NCI-H128 (cell line): ENCODE measurements around the gene IGF1R.

Experiments used
- DNase-seq: peaks from one replicate; lab custom pipeline; 2025; ENCODE audit not compliant: unreplicated experiment; lab: John Stamatoyannopoulos, UW

IGF1R gene

DNA sequence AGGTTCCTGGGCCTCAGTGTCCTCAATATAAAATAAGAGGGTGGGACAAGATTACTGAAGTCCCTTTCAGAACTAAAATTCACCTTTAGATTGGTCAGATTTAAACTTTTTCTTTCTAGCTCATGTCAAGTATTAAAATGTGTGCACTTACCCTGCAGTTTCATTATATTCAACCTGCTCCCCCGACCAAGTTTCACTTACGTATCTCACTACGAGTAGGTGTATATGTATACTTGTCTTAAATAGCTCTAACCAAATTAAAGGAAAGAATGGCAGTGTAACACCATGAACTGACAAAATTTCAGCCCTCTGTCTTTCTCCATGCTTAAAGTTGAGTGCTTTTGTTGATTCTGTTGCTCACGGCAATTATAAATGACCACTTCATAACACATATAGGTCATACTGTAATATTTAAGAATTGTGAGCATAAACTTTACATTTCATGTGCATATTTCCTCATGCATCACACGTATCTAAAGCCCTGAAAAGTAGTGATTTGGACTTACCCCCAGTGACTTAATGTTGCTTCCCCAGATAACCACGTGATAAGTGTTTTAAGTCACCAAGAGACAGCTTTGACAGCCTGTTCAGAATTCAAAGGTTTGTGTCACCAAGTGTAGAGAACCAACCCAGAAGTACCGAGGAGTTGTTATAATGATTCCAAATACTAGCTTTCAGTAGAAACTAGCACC, 289.2 kb downstream of the IGF1R start:
- DNase-seq: no peak

DNA sequence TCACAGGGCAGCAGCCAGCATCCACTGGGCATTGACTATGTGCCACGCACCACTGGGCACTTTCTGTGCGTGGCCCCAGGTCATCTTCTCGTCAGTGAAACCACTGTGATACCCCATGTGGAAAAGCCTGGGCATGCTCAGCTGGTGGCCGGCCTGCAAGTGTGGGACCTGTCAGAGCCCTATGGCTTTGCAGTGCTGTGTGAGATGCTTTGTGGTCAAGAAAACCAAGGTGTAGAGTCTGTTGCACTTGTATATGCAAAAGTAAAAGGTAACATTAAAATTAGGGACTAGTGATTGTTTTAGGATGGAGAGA, 289.7 kb downstream of the IGF1R start:
- DNase-seq: no peak

DNA sequence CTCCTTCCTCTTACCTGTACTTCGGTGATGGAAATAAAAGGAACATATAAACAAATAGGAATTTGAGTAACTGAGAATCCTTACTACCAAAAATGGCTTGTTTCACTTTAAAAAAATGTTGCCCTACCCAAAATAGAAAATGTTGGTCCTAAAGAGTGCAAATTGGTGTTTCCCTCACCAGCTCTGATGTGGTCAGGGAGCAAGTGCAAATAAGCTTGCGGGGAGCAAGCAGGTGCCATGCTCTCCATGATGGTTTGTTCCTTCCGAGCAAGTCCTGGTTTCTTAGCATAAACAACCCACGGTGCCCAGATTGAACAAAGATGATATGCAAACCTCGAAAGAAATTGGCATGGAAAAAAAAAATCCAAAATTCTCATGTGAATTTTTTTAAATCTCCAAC, 290.5 kb downstream of the IGF1R start:
- no peak for DNase-seq

DNA sequence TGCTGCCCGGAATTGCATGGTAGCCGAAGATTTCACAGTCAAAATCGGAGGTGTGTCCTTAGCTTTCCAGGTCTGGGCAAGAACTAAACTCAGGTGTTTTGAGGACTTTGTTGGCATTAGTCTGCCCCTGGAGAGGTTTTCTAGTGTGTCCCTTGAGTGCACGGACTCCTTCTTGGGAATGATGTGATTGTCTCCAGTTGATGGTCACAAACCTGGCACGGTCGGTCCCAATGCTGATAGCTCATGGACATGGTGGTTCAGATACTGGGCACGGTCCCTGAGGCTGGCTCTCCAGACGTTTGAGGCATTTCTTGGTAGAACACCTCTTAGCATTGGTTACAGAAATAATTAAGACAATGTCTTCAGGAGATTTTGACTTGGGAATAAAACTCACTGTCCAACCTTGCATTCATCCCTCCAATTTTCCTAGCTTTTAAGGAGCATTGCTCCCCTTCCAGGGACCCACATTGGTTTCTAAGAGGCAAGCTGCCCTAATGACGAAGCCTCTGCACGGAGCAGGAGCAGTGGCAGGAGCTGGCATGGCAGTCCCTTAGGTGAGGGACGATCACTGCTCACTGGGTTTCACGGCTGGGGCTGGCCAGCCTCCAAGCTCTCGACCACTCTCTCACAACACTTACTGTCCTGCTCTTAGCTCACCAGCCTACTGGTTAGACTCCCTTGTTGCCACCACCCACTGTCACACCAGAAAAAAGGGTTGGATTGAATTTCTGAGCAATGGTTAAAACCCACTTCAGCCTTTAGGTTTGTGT, 291.2 kb downstream of the IGF1R start:
- no peak for DNase-seq

DNA sequence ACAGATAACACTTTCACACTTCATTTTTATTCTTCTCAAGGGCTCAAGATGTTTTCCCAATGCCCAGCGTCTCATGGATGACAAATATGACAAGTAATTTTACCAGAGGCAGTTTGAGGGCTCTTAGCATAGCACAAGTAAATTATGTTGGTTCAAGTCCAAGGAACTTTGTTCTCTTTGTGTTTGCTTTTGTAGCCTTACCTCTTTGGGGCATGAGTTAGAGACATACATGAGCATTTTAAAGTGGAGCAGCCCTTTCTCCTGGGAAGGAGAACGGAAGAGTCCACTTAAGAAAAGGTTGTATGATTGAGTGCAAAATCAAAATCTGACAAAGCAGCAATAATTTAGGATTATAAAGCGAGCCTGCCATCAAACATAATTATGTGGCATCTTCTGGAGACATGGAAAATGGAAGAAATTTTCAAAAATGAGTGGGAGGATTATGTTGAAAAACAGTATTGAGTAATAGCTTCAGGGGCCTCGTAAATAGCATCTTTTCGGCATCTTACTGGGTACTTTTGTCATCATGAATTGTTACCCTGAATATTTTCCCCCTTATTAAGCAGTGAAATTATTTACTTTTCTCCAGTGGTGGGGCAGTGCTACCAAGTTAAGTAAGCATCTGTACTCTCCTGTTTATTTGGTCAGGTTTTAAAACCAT, 293.4 kb downstream of the IGF1R start:
- no peak for DNase-seq

DNA sequence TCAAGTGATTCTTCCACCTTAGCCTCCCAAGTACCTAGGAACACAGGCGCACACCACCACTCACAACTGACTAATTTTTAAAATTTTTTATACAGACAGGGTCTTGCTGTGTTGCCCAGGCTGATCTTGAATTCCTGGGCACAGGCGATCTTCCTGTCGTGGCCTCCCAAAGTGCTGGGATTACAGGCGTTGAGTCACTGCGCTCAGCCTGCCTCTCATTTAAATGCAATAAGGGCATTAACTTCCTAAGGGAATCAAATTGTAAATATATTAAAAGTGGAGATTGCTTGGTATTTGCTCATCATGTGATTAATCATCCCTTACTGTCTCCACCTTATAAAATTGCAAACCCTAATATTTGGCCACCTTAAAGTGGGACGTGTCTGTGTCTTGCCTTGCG, 294.1 kb downstream of the IGF1R start:
- no peak for DNase-seq

DNA sequence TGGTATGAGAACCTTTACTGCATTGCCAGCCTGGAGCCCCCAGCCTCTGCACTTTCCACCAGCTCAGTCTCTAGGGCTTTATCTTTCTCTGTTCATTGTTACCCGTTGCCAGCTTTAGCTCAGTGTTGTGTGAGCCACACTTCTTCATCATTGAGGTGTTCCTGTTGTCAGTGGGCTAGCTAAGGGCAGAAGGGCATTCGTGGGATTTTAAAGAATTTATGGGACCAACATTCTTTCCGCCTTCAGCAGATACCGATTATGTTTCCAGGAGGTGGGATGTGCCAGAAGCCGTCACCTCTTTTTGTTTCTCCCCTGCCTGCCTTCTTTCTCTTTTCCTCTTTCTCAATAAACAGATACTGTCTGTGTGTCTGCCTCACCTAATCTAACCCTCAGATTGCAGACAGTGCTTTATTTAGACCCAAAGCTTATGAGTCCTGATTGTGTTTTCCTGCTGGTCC, 294.7 kb downstream of the IGF1R start:
- no peak for DNase-seq

DNA sequence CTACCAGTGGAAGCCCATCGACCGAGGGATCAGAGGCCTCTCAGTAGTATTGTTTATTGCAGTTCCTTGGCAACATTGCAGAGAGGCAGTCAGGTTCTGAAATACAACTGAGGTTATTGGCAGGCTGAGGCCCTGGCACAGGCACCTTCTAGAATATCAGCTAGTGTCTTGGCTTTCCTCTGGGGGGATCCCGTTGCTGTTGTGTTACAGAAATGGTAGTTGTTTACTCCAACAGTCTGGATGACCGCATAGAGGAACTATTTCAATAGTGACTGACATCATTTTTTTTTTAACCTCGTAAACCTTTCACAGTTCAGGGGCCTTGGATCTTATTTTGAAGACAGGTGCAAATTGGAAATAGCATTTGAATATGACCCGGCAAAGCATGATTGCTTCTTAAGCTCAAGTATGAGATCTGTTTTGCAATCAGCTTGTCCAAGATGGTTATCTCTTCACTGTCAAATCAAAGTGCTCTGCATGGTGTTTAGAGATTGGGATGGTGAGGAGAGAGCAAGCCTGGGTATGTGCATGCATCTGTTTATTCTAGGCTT, 295.3 kb downstream of the IGF1R start:
- no peak for DNase-seq

DNA sequence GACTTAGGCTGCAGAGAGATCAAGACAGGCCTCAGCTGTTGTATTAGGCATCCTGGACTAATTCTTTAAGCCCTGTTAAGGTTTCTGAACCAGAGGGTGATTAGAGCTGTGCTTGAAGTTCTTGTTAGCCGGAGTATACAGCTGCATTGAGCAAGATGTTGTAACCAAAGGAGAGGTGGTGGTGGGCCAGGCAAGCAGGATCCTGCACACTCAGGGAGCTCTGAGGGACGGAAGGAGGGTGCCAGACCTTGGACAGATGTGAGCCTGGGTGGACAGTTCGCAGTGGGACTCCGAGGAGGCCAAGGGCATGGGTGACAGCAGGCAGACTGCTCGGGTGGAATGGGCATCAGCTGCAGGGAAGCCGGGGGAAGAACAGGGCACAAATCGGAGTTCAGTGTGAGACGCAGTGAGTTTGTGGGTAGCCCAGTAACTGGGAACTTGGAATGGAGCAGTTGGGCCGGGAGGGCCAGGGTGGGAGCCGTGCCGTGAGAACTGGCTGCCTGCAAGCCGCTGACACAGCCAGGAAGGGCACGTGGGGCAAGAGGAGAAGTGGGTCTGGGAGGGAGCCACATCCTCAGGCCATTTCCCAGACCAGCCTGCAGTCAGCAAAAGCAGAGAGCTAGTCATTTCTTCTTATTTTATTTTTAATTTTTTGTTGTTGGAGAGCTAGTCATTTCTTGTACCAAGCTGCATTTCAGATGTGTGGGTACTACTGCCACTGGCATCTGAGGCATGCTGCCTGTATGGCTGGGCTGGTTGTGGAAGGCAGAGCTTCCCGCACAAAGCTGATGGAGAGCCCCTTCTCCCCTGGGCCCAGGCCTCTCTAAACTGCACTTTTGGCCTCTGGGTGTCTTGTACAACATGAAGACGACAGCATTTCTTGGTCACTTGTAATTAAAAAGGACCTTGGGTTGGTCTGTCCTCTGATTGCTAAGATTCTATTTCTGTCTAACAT, 298.2 kb downstream of the IGF1R start:
- no peak for DNase-seq

DNA sequence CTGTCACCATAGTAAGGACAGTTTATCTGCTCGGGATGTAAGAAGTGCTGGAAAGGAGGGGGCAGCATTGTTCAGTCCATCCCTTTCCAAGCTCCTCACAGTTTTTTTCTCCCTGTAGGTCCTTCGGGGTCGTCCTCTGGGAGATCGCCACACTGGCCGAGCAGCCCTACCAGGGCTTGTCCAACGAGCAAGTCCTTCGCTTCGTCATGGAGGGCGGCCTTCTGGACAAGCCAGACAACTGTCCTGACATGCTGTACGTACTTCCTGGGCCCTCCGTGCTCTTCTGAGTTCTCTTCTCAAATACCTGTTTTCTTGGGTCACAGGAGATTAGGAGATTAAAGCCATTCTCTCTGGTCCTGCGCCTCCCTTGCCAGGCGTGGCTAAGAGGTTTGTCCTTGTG, 300.1 kb downstream of the IGF1R start:
- DNase-seq: no peak

DNA sequence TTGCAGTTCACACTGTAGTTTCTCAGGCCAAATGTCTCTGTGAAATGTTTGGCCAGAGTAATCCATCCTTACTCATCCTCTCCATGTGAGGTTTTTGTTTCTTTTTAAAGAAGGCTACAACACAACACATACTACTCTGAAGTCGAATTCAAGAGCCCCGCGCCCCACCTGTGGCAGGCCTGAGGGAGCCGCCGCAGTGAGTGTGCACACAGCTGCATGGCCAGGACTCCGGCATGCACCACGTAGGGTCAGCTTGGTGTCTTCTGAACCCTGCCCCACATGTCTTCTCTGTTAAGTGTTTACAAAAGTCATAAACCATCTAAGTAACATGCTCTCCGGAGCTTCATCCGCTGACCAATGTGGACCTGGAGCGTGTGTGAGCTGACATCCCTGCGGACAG, 300.6 kb downstream of the IGF1R start:
- DNase-seq: no peak

DNA sequence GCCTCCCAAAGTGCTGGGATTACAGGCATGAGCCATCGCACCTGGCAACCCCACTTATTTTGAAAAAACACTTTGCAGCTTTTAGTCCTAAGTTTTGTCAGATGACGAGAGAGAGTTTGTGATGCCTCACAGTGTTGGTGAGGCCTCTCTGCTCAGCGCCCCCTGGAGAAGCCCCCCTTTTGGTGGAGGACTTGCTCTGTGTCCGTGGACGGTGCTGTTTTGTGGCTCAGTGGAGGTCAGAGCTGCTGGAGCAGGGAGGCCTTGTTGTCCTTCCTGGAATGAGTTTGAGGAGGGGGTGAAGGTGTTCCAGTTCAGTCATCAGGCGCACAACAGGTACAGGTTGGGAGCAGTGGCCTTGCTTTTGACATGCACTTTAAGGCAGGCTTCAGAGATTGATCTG, 301.3 kb downstream of the IGF1R start:
- no peak for DNase-seq

DNA sequence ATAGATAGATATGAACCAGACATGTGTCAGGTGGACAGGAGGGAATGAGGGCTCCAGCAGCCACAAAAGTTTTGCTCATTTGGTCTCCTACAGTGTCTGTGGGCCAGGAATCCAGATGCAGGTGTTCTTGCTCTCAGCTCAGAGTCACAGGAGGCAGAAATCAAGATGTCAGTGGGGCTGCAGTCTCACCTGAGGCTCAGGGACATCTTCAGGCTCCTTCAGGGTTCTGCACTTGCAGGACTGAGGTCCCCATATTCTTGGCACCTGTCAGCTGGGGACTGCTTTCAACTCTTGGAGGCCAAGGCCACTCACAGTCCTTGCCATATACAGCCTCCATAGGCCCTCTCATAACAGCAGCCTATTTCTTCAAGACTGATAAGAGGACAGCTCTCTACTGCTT, 301.9 kb downstream of the IGF1R start:
- no peak for DNase-seq

DNA sequence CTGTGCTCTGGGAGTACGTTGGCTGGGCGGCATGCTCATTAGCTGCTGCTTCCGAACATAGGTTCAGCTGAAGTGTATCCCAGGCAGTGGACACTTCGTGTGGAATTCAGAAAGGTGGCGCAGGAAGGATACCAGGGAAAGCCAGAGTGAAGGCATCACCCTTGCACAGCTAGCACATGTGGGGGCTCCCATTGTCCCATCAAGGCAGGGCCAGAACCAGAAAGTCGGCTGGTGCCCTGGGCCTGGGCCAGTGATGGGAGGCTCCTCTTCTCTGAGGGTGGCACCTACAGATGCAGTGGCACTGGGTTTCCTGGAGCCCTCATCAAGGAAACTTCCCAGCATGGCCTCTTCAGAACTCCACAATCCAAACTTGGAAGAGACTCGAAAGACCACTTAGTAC, 302.7 kb downstream of the IGF1R start:
- no peak for DNase-seq

DNA sequence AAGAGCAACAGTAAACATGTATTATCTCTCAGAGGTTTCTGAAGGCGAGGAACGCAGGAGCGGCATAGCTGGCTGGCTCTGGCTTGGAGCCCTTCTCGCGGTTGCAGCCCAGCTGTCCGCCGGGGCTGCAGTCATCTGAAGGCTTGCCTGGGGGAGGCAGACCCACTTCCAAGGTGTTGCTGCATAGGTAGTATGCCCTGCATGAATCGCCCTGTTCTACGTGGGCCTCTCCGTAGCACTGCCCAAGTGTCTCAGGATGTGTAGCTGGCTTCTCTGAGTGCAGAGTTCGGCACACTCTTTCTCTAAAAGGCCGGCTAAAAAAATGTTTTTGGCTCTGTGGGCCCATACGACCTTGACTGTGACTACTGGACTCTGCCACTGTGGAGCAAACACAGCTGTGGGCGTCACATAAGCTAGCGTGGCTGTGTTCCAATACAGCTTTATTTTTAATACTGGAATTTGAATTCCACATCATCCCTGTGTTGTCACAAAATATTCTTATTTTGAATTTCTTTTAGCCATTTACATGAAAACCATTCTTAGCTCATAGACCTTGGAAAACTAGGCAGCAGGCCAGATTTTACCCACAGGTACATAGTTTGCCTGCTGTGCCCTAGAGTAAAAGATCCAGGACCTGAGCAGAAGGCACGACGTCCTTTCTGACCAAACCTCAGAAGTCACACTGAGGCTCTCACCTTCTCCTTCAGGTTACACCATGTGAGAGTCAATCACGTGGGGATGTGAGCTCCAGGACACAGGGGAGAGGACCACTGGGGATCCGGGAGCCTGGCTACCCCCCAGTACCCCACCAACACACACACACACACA, 303.4 kb downstream of the IGF1R start:
- DNase-seq: no peak

DNA sequence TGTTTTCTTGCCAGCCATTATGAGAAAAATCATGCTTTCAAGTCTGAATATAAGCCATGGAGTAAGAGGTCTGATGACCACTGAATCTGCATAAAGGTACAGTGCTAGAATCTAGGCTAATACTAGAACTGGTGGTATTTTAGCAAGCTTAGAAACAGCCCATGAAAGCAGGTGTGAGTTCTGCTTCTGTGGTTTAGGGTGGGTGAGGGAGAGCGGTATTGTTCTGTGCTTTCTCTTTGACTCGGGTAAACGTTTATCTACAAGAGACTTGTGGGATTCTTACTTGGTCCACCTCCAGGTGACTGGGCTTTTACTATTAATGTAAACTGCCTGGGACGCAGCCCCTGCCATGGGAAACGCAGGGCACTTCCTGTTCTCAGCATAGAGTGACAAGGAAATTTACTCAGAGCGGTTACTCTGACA, 304.1 kb downstream of the IGF1R start:
- DNase-seq: no peak

DNA sequence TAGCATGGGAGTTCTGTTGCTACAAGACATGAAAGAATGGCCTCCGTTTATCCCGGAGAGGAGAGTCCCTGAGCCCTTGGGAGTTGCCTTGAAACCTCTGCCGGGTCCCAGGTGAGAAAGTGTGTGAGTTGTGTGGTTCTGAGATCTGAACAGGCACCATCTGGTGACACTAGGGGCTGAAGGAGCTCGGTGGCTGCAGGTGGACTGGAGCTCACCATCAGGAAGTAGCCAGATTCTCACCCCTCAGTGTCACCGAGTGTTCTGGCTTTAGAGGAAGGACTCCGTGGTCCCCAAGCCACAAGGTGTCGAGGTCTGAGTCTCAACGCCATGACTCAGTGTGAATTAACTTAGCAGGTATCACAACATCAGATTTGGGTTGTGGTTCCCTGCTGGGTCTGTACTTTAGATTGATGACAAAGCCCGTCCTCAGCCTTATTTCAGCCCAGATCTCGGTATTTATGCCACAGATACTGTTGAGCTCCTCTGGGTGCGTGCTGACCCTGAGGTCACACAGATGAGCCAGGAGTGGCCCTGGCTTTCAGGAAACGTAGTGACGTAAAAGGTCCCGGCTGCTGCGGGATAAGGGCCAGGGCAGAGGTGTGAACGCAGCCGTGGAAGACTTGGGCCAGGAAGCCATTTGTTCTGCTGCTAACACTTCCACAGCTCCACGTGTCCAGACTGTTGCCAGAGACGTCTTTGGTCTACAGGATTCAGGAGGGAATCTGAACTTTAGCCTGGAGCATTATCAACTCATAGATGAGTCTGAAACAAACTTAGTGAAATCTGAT, 304.9 kb downstream of the IGF1R start:
- DNase-seq: no peak

DNA sequence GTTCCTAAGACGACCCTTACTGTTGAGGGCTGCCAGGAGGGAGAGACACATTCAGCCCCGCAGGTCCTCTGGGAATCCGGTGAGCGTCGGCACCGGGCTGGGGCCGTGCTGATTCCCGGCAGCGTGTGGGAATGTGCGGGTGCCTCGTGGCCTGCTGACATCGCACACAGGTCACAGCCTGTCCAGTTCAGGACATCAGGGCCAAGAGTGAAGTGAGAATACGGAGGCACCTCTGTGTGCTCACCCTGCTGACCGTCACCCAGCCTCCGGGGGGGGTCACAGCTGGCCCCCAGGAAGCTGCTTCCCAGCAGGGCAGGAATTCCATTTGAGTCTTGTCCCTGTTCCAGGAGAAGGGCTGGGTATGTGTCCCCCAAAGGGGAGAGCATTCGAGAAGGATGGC, 305.6 kb downstream of the IGF1R start:
- DNase-seq: no peak

DNA sequence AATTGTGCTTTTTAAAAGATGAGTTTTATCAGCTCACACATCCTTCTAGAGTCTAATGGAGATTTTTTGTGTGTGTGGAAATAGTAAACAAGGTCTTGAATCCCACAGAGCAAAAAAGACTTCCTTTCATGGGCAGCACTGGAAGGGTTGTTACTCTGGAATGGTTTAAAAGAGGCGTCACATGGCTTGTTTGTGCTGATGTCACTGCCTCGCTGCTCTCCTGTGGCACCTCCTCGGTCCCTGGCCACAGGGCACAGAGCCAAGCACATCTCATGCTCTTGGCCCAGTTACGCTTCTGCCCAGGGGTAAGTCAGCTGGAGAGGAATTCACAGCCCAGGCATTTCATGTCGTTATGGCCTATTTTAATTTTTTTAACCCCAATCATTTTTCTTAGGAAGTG, 306.1 kb downstream of the IGF1R start:
- no peak for DNase-seq
